HEK293 (cell line): ENCODE results near the gene PRRG4.

Experiments used
- CTCF ChIP-seq: fragments of 450-650 bp; formaldehyde crosslinking; IDR thresholded peaks from 2 replicates; pipeline ENCODE4 v1.5.1; 2016; ENCODE audit warnings: missing biosample characterization, missing genetic modification characterization
- ELK4 ChIP-seq: IDR thresholded peaks from 2 replicates; pipeline ENCODE4 v1.6.1; 2011; ENCODE audit warnings: mild to moderate bottlenecking, low read depth, low read length, borderline replicate concordance
- ZBTB21 ChIP-seq: fragments of 450-650 bp; formaldehyde crosslinking; IDR thresholded peaks from 2 replicates; pipeline ENCODE4 v1.5.1; 2017; ENCODE audit warnings: missing biosample characterization, missing genetic modification characterization
- ZBTB8A ChIP-seq: fragments of 450-650 bp; formaldehyde crosslinking; IDR thresholded peaks from 2 replicates; pipeline ENCODE4 v1.5.1; 2016; ENCODE audit warnings: missing biosample characterization, missing genetic modification characterization
- ZNF48 ChIP-seq: fragments of 450-650 bp; formaldehyde crosslinking; IDR thresholded peaks from 2 replicates; pipeline ENCODE4 v1.5.1; 2016; ENCODE audit warnings: missing biosample characterization, missing genetic modification characterization
- TF ChIP-seq, protein P1 (sequence below): fragments of 450-650 bp; formaldehyde crosslinking; IDR thresholded peaks from 2 replicates; pipeline ENCODE4 v1.5.1; 2016; ENCODE audit warnings: missing biosample characterization, missing genetic modification characterization
- TF ChIP-seq, protein P2 (sequence below): fragments of 450-650 bp; formaldehyde crosslinking; IDR thresholded peaks from 2 replicates; pipeline ENCODE4 v1.5.1; 2016; ENCODE audit warnings: missing biosample characterization, missing genetic modification characterization, low read depth

- no peak for TF ChIP-seq CTCF (tag by site-specific recombination)
- TF ChIP-seq, protein P1, sequence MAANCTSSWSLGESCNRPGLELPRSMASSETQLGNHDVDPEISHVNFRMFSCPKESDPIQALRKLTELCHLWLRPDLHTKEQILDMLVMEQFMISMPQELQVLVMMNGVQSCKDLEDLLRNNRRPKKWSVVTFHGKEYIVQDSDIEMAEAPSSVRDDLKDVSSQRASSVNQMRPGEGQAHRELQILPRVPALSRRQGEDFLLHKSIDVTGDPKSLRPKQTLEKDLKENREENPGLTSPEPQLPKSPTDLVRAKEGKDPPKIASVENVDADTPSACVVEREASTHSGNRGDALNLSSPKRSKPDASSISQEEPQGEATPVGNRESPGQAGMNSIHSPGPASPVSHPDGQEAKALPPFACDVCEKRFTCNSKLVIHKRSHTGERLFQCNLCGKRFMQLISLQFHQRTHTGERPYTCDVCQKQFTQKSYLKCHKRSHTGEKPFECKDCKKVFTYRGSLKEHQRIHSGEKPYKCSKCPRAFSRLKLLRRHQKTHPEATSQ, result no peak
- TF ChIP-seq ELK4, result no peak
- no peak for TF ChIP-seq ZNF48 (tag by site-specific recombination)
- TF ChIP-seq, protein P2, sequence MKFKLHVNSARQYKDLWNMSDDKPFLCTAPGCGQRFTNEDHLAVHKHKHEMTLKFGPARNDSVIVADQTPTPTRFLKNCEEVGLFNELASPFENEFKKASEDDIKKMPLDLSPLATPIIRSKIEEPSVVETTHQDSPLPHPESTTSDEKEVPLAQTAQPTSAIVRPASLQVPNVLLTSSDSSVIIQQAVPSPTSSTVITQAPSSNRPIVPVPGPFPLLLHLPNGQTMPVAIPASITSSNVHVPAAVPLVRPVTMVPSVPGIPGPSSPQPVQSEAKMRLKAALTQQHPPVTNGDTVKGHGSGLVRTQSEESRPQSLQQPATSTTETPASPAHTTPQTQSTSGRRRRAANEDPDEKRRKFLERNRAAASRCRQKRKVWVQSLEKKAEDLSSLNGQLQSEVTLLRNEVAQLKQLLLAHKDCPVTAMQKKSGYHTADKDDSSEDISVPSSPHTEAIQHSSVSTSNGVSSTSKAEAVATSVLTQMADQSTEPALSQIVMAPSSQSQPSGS, result no peak
- no peak for TF ChIP-seq ZBTB21 (tag by site-specific recombination)
- TF ChIP-seq ZBTB8A (tag by site-specific recombination), result no peak
These were observed 44.5 kb upstream of the PRRG4 start for GRCh38 chr11:32785262-32785661.
